ENCODE measurements around the gene BNIP5.

BNIP5 gene

GRCh38 chr6:36329798-36330291 lies 6.8 kb downstream of the BNIP5 start:
- Mint-ChIP-seq H3K36me3 (ENCODE audit: low read depth) (no peaks in the 10 kb centered on the region), H3K27ac (no peak overlapping the region), H3K4me3 (no peak overlapping the region), H3K4me1 (ENCODE audit: low read depth) (peaks cover 22% of the 10 kb centered on the region), H3K27me3 (peaks cover 40% of the 10 kb centered on the region), H3K9me3 (no peaks in the 10 kb centered on the region)
- intact Hi-C loops (cut with micrococcal nuclease) = no loop called here

GRCh38 chr6:36328600-36328999 lies 8.1 kb downstream of the BNIP5 start:
- intact Hi-C loops (cut with micrococcal nuclease) = no loop called here
- H3K4me1 Mint-ChIP-seq (ENCODE audit: low read depth) = peaks cover 12% of the 10 kb centered on the region
- H3K36me3 Mint-ChIP-seq (ENCODE audit: low read depth) = no peaks in the 10 kb centered on the region
- H3K27ac Mint-ChIP-seq = no peak overlapping the region
- H3K27me3 Mint-ChIP-seq = peaks cover 29% of the 10 kb centered on the region
- H3K4me3 Mint-ChIP-seq = no peak overlapping the region
- H3K9me3 Mint-ChIP-seq = no peaks in the 10 kb centered on the region

GRCh38 chr6:36327919-36328236 lies 8.8 kb downstream of the BNIP5 start:
- H3K27ac Mint-ChIP-seq = no peak overlapping the region
- peaks cover 16% of the 10 kb centered on the region for H3K4me1 Mint-ChIP-seq (ENCODE audit: low read depth)
- no peaks in the 10 kb centered on the region for H3K36me3 Mint-ChIP-seq (ENCODE audit: low read depth)
- peaks cover 23% of the 10 kb centered on the region for H3K27me3 Mint-ChIP-seq
- H3K9me3 Mint-ChIP-seq = no peaks in the 10 kb centered on the region
- intact Hi-C loops (cut with micrococcal nuclease) = no loop called here
- no peak overlapping the region for H3K4me3 Mint-ChIP-seq

DNA sequence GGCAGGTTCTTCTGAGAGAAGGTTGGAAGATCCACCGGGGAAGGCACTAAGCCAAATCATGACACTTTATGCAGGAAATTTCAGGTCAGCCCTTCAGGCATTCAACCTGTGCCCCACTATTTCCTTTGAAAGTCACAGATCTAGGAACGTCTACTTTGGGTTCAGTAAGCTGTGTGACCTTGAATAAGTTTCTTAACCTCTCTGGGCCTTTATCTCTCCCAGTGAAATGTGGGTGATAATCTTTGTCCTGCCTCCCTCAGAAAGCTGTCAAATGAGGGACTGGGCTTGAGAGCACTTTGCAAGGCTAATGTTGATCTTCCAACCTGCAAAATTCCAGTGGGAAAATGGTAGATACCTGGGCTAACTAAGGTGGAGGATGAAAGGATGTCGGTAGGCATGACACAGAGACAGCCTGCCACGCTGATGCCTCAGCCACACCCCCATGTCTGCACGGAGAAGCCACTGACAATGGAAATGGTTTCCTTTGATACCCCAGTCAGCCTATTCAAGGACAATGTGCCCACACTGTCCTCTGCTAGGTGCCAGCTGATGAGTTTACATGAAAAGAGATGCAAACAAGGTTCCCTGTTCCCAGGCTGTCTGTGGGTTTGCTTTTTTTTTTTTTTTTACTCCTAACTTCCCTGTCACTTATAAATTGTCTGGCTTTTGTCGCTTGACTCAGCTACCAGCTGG lies 9.3 kb downstream of the BNIP5 start:
- Mint-ChIP-seq H3K36me3 (ENCODE audit: low read depth) (no peaks in the 10 kb centered on the region), H3K9me3 (no peaks in the 10 kb centered on the region), H3K27ac (no peak overlapping the region), H3K27me3 (peaks cover 22% of the 10 kb centered on the region), H3K4me1 (ENCODE audit: low read depth) (peaks cover 17% of the 10 kb centered on the region), H3K4me3 (no peak overlapping the region)
- intact Hi-C loops (cut with micrococcal nuclease) = no loop called here

- Mint-ChIP-seq H3K4me1 (ENCODE audit: low read depth) (peaks cover 17% of the 10 kb centered on the region), H3K27me3 (peaks cover 18% of the 10 kb centered on the region), H3K9me3 (no peaks in the 10 kb centered on the region), H3K4me3 (no peak overlapping the region), H3K36me3 (ENCODE audit: low read depth) (no peaks in the 10 kb centered on the region), H3K27ac (no peak overlapping the region)
- intact Hi-C loops (cut with micrococcal nuclease) = no loop called here
Observed at GRCh38 chr6:36326356-36326995, 10.2 kb downstream of the BNIP5 start.

GRCh38 chr6:36324715-36325114 lies 12.0 kb downstream of the BNIP5 start:
- no peak overlapping the region for H3K27ac Mint-ChIP-seq
- intact Hi-C loops (cut with micrococcal nuclease) = no loop called here
- no peaks in the 10 kb centered on the region for H3K9me3 Mint-ChIP-seq
- H3K27me3 Mint-ChIP-seq = peaks cover 19% of the 10 kb centered on the region
- peaks cover 15% of the 10 kb centered on the region for H3K4me1 Mint-ChIP-seq (ENCODE audit: low read depth)
- H3K4me3 Mint-ChIP-seq = no peak overlapping the region
- H3K36me3 Mint-ChIP-seq (ENCODE audit: low read depth) = no peaks in the 10 kb centered on the region

GRCh38 chr6:36324191-36324590 lies 12.5 kb downstream of the BNIP5 start:
- H3K27me3 Mint-ChIP-seq = peaks cover 16% of the 10 kb centered on the region
- H3K9me3 Mint-ChIP-seq = no peaks in the 10 kb centered on the region
- intact Hi-C loops (cut with micrococcal nuclease) = no loop called here
- no peaks in the 10 kb centered on the region for H3K36me3 Mint-ChIP-seq (ENCODE audit: low read depth)
- peaks cover 12% of the 10 kb centered on the region for H3K4me1 Mint-ChIP-seq (ENCODE audit: low read depth)
- H3K27ac Mint-ChIP-seq = no peak overlapping the region
- H3K4me3 Mint-ChIP-seq = no peak overlapping the region

- Mint-ChIP-seq H3K27ac (no peak overlapping the region), H3K9me3 (no peaks in the 10 kb centered on the region)
- intact Hi-C loops (cut with micrococcal nuclease) = no loop called here
Observed at GRCh38 chr6:36323062-36323461, 13.6 kb downstream of the BNIP5 start.

GRCh38 chr6:36322591-36322990 lies 14.1 kb downstream of the BNIP5 start:
- Mint-ChIP-seq H3K4me1 (ENCODE audit: low read depth) (peaks cover 8% of the 10 kb centered on the region), H3K9me3 (no peaks in the 10 kb centered on the region), H3K27ac (no peak overlapping the region), H3K27me3 (peaks cover 11% of the 10 kb centered on the region), H3K36me3 (ENCODE audit: low read depth) (no peaks in the 10 kb centered on the region), H3K4me3 (no peak overlapping the region)
- intact Hi-C loops (cut with micrococcal nuclease) = no loop called here

More at GRCh38 chr6:36323062-36323461, 13.6 kb downstream of the BNIP5 start:
- peaks cover 11% of the 10 kb centered on the region for H3K27me3 Mint-ChIP-seq
- H3K4me3 Mint-ChIP-seq = no peak overlapping the region
- no peaks in the 10 kb centered on the region for H3K36me3 Mint-ChIP-seq (ENCODE audit: low read depth)
- H3K4me1 Mint-ChIP-seq (ENCODE audit: low read depth) = peaks cover 12% of the 10 kb centered on the region

DNA sequence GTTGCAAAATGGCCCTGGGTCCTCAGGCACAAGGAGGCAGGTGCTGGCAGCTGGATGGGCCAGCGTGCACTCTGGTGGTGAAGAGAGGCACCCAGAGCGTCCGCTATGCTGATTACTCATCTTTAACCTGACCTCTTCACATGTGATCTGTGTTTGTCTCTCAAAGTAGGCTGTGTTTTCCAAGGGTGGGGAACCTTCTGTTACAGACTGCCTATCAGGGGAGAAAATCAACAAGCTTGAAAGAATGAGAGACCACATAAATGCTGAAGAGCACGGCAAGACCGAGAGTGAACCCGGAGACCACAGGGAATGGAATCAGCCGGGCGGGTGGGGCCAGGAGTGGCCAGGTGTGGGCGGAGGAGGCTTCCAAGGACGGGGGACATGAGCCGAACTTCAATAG lies 16.2 kb downstream of the BNIP5 start:
- Mint-ChIP-seq H3K36me3 (ENCODE audit: low read depth) (no peaks in the 10 kb centered on the region), H3K4me1 (ENCODE audit: low read depth) (peaks cover 4% of the 10 kb centered on the region), H3K9me3 (no peaks in the 10 kb centered on the region), H3K27ac (no peak overlapping the region), H3K27me3 (peaks cover 4% of the 10 kb centered on the region), H3K4me3 (no peak overlapping the region)
- intact Hi-C loops (cut with micrococcal nuclease) = no loop called here

- Mint-ChIP-seq H3K4me1 (ENCODE audit: low read depth) (peaks cover 4% of the 10 kb centered on the region), H3K36me3 (ENCODE audit: low read depth) (no peaks in the 10 kb centered on the region), H3K4me3 (no peak overlapping the region), H3K9me3 (no peaks in the 10 kb centered on the region), H3K27ac (no peak overlapping the region), H3K27me3 (peaks cover 1% of the 10 kb centered on the region)
- intact Hi-C loops (cut with micrococcal nuclease) = no loop called here
Observed at GRCh38 chr6:36319821-36320220, 16.9 kb downstream of the BNIP5 start.

DNA sequence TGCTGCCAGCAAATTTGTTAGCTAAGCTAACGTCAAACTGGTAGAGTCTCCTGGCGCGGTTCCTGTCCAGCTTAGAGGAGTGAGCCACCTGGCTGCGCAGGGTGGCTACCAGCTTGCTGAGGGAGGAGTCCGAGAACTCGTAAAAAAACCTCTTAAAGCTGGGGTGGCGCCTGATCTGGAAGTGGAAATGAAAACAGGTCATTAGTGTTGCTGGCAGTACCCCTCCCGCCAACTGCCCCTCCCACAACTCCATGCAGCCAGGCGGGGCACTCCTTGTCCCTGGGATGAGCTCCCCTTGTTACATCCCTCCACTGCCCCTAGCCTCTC lies 17.3 kb downstream of the BNIP5 start:
- intact Hi-C loops (cut with micrococcal nuclease) = no loop called here
- Mint-ChIP-seq H3K27me3 (peaks cover 1% of the 10 kb centered on the region), H3K36me3 (ENCODE audit: low read depth) (no peaks in the 10 kb centered on the region), H3K4me1 (ENCODE audit: low read depth) (peaks cover 4% of the 10 kb centered on the region), H3K4me3 (no peak overlapping the region), H3K27ac (no peak overlapping the region), H3K9me3 (no peaks in the 10 kb centered on the region)

DNA sequence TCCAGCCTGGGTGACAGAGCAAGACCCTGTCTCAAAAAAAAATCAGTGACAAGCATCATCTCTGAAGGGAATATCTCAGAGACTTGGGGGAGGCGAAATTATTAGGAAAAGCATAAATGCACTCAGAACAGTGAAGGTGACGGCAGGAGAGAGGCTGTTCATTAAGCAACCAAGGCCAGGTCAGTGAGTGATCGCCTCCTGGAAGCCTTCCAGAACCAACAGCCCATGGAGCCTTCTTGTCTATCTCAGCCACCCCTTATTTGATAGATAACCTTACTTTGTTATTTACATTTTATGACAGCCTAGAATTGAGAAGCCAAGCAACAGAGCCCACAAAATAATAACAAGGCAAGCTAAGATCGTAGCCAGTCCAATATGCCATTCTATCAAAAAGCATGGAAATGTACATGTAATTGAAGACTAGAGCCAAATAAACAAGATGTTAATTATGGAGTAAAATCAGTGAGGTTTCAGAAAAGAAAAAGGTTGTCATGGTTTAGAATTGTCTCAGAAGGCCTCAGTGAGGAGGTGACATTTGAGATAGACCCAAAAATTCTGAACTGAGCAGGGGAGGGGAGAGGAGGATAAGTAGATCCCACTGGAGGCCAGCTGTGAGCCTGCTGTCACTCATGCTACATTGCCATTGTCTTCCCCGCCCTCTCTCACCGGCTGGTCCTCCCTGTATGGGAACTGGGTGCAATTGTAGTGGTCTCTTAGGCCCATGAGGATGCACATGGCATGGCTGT lies 17.8 kb downstream of the BNIP5 start:
- peaks cover 1% of the 10 kb centered on the region for H3K27me3 Mint-ChIP-seq

GRCh38 chr6:36317623-36318022 lies 19.1 kb downstream of the BNIP5 start:
- no peaks in the 10 kb centered on the region for H3K36me3 Mint-ChIP-seq (ENCODE audit: low read depth)
- H3K4me3 Mint-ChIP-seq = no peak overlapping the region
- H3K9me3 Mint-ChIP-seq = no peaks in the 10 kb centered on the region
- intact Hi-C loops (cut with micrococcal nuclease) = no loop called here
- H3K27me3 Mint-ChIP-seq = peaks cover 1% of the 10 kb centered on the region
- no peak overlapping the region for H3K27ac Mint-ChIP-seq
- H3K4me1 Mint-ChIP-seq (ENCODE audit: low read depth) = peaks cover 9% of the 10 kb centered on the region

More for the DNA sequence above, 17.8 kb downstream of the BNIP5 start:
- no peak overlapping the region for H3K4me3 Mint-ChIP-seq
- peaks cover 4% of the 10 kb centered on the region for H3K4me1 Mint-ChIP-seq (ENCODE audit: low read depth)
- H3K27ac Mint-ChIP-seq = no peak overlapping the region
- H3K36me3 Mint-ChIP-seq (ENCODE audit: low read depth) = no peaks in the 10 kb centered on the region
- H3K9me3 Mint-ChIP-seq = no peaks in the 10 kb centered on the region
- intact Hi-C loops (cut with micrococcal nuclease) = no loop called here
